Smooth muscle cell (in vitro differentiated cells): ENCODE data around the gene TMLHE. TPM values are rescaled to one million over a fixed set of nuclear protein-coding genes. Genes with fewer than 3 reads are reported as not detected.
"Not testable (repeated sequence)": the region's sequence is repeated elsewhere in the genome, so short reads cannot be mapped to it uniquely, and the experiment has no call there.

Source experiments
- DNase-seq: peaks from one replicate; lab custom pipeline; 2025; ENCODE audit not compliant: unreplicated experiment; lab: John Stamatoyannopoulos, UW
- H2AFZ ChIP-seq: fragments of 200-600 bp; sonication (generic); 2 replicates; pipeline ENCODE4 v1.6.0; 2016; ENCODE audit warnings: antibody characterized with exemption, low read depth, mild to moderate bottlenecking
- H3F3A ChIP-seq: fragments of 200-600 bp; sonication (generic); 2 replicates; pipeline ENCODE4 v1.6.0; 2017; ENCODE audit warnings: antibody characterized with exemption, low read depth
- H3K27ac ChIP-seq: fragments of 200-600 bp; sonication (generic); 2 replicates; pipeline ENCODE4 v1.5.1; 2016; ENCODE audit warnings: low read depth, mild to moderate bottlenecking
- H3K27me3 ChIP-seq: fragments of 200-600 bp; sonication (generic); 2 replicates; pipeline ENCODE4 v1.6.1; 2016; ENCODE audit warnings: low read depth, mild to moderate bottlenecking
- H3K36me3 ChIP-seq: fragments of 200-600 bp; sonication (generic); 2 replicates; pipeline ENCODE4 v1.5.1; 2016; ENCODE audit warnings: low read depth
- H3K4me1 ChIP-seq: fragments of 200-600 bp; sonication (generic); 2 replicates; pipeline ENCODE4 v1.5.1; 2016; ENCODE audit warnings: low read depth
- H3K4me2 ChIP-seq: fragments of 200-600 bp; sonication (generic); 2 replicates; pipeline ENCODE4 v1.6.0; 2016; ENCODE audit warnings: mild to moderate bottlenecking
- H3K4me3 ChIP-seq: fragments of 200-600 bp; sonication (generic); 2 replicates; pipeline ENCODE4 v1.5.1; 2016; ENCODE audit warnings: mild to moderate bottlenecking
- H3K79me2 ChIP-seq: fragments of 200-600 bp; sonication (generic); 2 replicates; pipeline ENCODE4 v1.6.0; 2016; ENCODE audit warnings: low read depth, mild to moderate bottlenecking
- H3K9ac ChIP-seq: fragments of 200-600 bp; sonication (generic); 2 replicates; pipeline ENCODE4 v1.6.0; 2016; ENCODE audit warnings: low read depth
- H3K9me3 ChIP-seq: fragments of 200-600 bp; sonication (generic); replicated peaks from 2 replicates; pipeline ENCODE4 v1.5.1; 2016; ENCODE audit warnings: low read depth
- H4K20me1 ChIP-seq: fragments of 200-600 bp; sonication (generic); 2 replicates; pipeline ENCODE4 v1.6.0; 2016; ENCODE audit warnings: low read depth
- WGBS: methylation state at CpG from one replicate; pipeline ENCODE4 v1.1.7; 2016; ENCODE audit warnings: low lambda C conversion rate; 5-methylcytosine and 5-hydroxymethylcytosine counted together
- polyA plus RNA-seq: library from polyadenylated mRNA; unstranded; fragments of >200 nt; fragmentation: Nextera tagmentation; extraction: Ambion mirVana; gene quantifications from 2 replicates; pipeline ENCODE4 v1.2.1, GENCODE V29; 2016
- total RNA-seq: library from RNA; depleted of rRNA; stranded (reverse); fragments of >200 nt; gene quantifications from 2 replicates; pipeline ENCODE4 v1.2.3, GENCODE V29; 2014
- TF ChIP-seq, protein P1 (sequence below): fragments of 200-600 bp; sonication (generic); IDR thresholded peaks from 2 replicates; pipeline ENCODE4 v1.5.1; 2017; ENCODE audit warnings: borderline replicate concordance, mild to moderate bottlenecking, antibody characterized with exemption; ENCODE audit not compliant: insufficient read depth, poor library complexity, severe bottlenecking

The TMLHE gene
- total and polyA plus RNA-seq, 2 experiments from 2014 or later: 15.9 to 22.0 TPM

DNA sequence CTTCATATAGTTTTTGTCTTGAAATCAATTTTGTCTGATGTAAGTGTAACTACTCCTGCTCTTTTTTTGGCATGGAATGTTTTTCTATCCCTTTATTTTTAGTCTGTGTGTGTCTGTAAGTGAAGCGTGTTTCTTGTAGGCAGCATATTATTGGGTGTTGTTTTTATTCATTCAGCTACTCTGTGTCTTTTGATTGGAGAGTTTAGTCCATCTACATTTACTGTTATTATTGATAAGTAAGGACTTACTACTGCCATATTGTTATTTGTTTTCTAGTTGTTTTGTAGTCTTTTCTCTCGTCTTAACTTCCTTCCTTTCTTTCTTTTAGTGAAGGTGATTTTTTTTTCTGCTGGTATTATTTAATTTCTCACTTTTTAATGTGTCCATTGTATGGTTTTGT lies 30.5 kb upstream of the TMLHE start:
- H3K4me1 ChIP-seq: no peaks in the 10 kb centered on the region
- H3K4me3 ChIP-seq: no peak overlapping the region
- no peak overlapping the region for H3K4me2 ChIP-seq
- H3K27ac ChIP-seq: no peak overlapping the region
- no peaks in the 10 kb centered on the region for H3K9me3 ChIP-seq
- TF ChIP-seq, protein P1, sequence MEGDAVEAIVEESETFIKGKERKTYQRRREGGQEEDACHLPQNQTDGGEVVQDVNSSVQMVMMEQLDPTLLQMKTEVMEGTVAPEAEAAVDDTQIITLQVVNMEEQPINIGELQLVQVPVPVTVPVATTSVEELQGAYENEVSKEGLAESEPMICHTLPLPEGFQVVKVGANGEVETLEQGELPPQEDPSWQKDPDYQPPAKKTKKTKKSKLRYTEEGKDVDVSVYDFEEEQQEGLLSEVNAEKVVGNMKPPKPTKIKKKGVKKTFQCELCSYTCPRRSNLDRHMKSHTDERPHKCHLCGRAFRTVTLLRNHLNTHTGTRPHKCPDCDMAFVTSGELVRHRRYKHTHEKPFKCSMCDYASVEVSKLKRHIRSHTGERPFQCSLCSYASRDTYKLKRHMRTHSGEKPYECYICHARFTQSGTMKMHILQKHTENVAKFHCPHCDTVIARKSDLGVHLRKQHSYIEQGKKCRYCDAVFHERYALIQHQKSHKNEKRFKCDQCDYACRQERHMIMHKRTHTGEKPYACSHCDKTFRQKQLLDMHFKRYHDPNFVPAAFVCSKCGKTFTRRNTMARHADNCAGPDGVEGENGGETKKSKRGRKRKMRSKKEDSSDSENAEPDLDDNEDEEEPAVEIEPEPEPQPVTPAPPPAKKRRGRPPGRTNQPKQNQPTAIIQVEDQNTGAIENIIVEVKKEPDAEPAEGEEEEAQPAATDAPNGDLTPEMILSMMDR: no peak
- no peaks in the 10 kb centered on the region for H3K36me3 ChIP-seq
- H3K27me3 ChIP-seq: no peaks in the 10 kb centered on the region
- H3K79me2 ChIP-seq: no peaks in the 10 kb centered on the region
- no peak overlapping the region for H3K9ac ChIP-seq
- no peak overlapping the region for H2AFZ ChIP-seq
- no peaks in the 10 kb centered on the region for H4K20me1 ChIP-seq
- WGBS: 79% methylated on average over 2 of the region's 2 CpGs
- no peak for DNase-seq
- H3F3A ChIP-seq: no peaks in the 10 kb centered on the region

DNA sequence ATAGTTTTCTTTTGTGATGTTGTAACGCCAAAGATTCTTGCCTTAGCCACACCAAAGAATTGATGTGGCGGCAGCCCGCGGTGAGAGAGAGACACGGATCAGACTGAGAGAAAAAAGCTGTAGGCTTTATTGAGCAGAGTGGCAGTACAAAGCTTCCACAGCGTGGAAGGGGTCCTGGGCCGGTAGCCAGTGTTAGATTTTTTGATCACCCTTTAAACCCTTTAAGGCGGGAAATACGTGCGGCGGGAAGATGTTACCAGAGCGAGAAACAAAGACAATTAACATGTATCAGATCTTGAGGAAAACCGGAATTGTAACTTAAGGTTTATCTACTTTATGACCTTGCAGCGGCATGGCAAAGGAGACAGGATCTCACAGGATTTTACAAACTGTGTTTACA lies 28.6 kb upstream of the TMLHE start:
- Histone ChIP-seq H2AFZ (peak overlapping the region; percentile 76), H3K4me2 (peak overlapping the region; percentile 62), H3K4me3 (peak overlapping the region; percentile 41)
- H3K27ac ChIP-seq, H3K9ac ChIP-seq, H3F3A ChIP-seq, H3K79me2 ChIP-seq, H3K27me3 ChIP-seq, H3K4me1 ChIP-seq, DNase-seq, H4K20me1 ChIP-seq, H3K36me3 ChIP-seq, H3K9me3 ChIP-seq: not testable (repeated sequence)
- 42% methylated on average over 14 of the region's 14 CpGs for WGBS

DNA sequence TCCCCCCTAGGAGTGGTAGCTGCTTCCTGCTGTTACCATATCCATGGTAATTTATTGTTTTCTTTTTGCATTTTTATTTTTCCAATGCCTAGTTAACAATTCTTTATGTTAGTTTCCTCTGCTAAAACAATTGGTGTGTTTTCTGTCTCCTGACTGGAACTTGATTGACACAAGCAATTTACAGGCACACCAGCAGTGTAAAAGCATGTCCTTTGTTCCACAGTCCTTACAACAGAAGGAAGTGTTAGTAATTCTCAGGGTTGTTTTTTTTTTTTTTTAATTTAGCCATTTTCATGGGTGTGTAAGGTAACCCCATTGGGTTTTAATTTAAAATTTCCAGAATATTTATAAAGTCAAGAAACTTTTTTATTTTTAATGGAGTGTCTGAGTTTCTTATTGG lies 25.0 kb upstream of the TMLHE start:
- Histone ChIP-seq H2AFZ (no peak overlapping the region), H3K79me2 (no peaks in the 10 kb centered on the region), H3K9ac (no peak overlapping the region), H3K9me3 (no peaks in the 10 kb centered on the region), H3K36me3 (no peaks in the 10 kb centered on the region), H3F3A (no peaks in the 10 kb centered on the region), H3K4me3 (no peak overlapping the region), H4K20me1 (no peaks in the 10 kb centered on the region), H3K27ac (no peak overlapping the region), H3K4me1 (no peaks in the 10 kb centered on the region), H3K27me3 (no peaks in the 10 kb centered on the region), H3K4me2 (no peak overlapping the region)
- TF ChIP-seq, protein P1: no peak
- no peak for DNase-seq

DNA sequence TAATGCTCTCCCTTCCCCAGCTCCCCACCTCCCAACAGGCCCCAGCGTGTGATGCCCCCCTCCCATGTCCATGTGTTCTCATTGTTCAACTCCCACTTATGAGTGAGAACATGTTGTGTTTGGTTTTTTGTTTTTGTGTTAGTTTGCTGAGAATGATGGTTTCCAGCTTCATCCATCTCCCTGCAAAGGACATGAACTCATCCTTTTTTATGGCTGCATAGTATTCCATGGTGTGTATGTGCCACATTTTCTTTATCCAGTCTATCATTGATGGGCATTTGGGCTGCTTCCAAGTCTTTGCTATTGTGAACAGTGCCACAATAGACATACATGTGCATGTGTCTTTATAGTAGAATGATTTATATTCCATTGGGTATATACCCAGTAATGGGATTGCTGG lies 22.3 kb upstream of the TMLHE start:
- DNase-seq, H3K9me3 ChIP-seq, H4K20me1 ChIP-seq, H3F3A ChIP-seq, H3K27ac ChIP-seq, H3K27me3 ChIP-seq, H3K4me3 ChIP-seq, H3K36me3 ChIP-seq, H3K9ac ChIP-seq, H3K4me1 ChIP-seq, H2AFZ ChIP-seq, H3K79me2 ChIP-seq, H3K4me2 ChIP-seq: not testable (repeated sequence)
- 57% methylated on average over 1 of the region's 1 CpG for WGBS

DNA sequence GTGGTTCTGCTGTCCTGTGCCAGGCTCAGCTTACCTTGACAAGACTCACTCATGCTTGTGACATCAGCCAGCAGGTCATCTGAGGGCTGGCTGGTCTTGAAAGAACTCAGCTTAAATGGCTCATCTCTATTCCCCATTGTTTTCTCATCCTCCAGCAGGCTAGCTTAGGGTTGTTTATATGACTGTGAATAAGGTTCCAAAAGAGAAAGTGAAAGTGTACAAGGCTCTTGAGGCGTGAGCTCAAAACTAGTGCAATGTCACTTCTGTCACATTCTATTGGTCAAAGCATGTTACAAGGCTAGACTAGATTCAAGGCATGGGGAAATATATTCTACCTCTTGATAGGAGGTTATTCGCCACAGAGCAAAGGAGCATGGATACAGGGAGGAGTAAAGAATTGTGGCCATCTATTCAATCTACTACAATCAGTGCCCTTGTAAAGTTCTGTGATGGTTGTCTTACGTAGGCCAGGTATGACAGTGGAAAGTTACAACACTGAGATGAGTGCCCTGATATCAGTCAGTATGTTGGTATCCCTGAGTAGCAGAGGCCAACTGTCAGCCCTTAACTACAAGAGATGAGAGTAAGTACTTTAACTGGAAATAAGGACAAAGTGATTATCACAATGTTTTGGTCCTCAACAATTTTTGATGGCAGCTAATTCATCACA lies 19.8 kb upstream of the TMLHE start:
- H3K4me1 ChIP-seq: no peaks in the 10 kb centered on the region
- H3K4me3 ChIP-seq: no peak overlapping the region
- no peaks in the 10 kb centered on the region for H4K20me1 ChIP-seq
- no peak overlapping the region for H3K27ac ChIP-seq
- H3K27me3 ChIP-seq: no peaks in the 10 kb centered on the region
- no peak for DNase-seq
- H3K9me3 ChIP-seq: no peaks in the 10 kb centered on the region
- WGBS: 79% methylated on average over 3 of the region's 3 CpGs
- no peak overlapping the region for H3K4me2 ChIP-seq
- TF ChIP-seq, protein P1: no peak
- H3K9ac ChIP-seq: no peak overlapping the region
- H3K36me3 ChIP-seq: no peaks in the 10 kb centered on the region
- H3K79me2 ChIP-seq: no peaks in the 10 kb centered on the region
- H2AFZ ChIP-seq: no peak overlapping the region
- no peaks in the 10 kb centered on the region for H3F3A ChIP-seq

DNA sequence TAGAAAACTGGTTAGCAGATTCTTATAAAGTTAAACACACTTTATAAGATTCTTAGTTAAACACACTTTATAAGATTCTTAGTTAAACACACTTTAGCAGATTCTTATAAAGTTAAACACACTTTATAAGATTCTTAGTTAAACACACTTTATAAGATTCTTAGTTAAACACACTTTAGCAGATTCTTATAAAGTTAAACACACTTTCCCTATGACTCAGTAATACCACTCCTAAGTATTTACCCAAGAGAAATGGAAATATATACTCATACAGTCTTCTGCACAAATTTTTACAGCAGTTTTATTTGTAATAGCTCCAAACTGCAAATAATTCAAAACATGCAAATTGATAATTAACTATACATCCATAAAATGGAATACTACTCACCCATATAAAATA lies 7.4 kb upstream of the TMLHE start:
- not testable (repeated sequence) for H3K4me1 ChIP-seq, H4K20me1 ChIP-seq, H3K9me3 ChIP-seq, DNase-seq, H3K36me3 ChIP-seq, H3K4me3 ChIP-seq, H3K4me2 ChIP-seq, H3K9ac ChIP-seq, H3F3A ChIP-seq, H3K27ac ChIP-seq, H2AFZ ChIP-seq, H3K79me2 ChIP-seq, H3K27me3 ChIP-seq
